Measurements from ENCODE around the gene TMEM258.

GRCh38 chr11:61781585-61781984, 10.8 kb downstream of the TMEM258 start:
- TF ChIP-seq, protein P1, sequence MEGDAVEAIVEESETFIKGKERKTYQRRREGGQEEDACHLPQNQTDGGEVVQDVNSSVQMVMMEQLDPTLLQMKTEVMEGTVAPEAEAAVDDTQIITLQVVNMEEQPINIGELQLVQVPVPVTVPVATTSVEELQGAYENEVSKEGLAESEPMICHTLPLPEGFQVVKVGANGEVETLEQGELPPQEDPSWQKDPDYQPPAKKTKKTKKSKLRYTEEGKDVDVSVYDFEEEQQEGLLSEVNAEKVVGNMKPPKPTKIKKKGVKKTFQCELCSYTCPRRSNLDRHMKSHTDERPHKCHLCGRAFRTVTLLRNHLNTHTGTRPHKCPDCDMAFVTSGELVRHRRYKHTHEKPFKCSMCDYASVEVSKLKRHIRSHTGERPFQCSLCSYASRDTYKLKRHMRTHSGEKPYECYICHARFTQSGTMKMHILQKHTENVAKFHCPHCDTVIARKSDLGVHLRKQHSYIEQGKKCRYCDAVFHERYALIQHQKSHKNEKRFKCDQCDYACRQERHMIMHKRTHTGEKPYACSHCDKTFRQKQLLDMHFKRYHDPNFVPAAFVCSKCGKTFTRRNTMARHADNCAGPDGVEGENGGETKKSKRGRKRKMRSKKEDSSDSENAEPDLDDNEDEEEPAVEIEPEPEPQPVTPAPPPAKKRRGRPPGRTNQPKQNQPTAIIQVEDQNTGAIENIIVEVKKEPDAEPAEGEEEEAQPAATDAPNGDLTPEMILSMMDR (conservative IDR thresholded peaks at IDR 0.05; ENCODE audit: low read depth, low read length): no peak
- no peak for TF ChIP-seq POLR2A (IDR thresholded peaks at IDR 0.05; ENCODE audit: low read depth, low read length)
- TF ChIP-seq RFX5 (IDR thresholded peaks at IDR 0.05; ENCODE audit: low read depth, low read length): no peak
- TF ChIP-seq RAD21 (IDR thresholded peaks at IDR 0.05; ENCODE audit: low read length): no peak
- TF ChIP-seq MXI1 (IDR thresholded peaks at IDR 0.05; ENCODE audit: borderline replicate concordance, low read depth, low read length): no peak
- no peak for TF ChIP-seq MAFK (IDR thresholded peaks at IDR 0.05; ENCODE audit: low read depth, low read length)
- TF ChIP-seq ELK1 (IDR thresholded peaks at IDR 0.05; ENCODE audit: borderline replicate concordance, low read depth, low read length): no peak
- no peak for TF ChIP-seq MAZ (IDR thresholded peaks at IDR 0.05; ENCODE audit: borderline replicate concordance, low read depth, low read length)
- TF ChIP-seq CEBPB (IDR thresholded peaks at IDR 0.05; ENCODE audit: low read depth, low read length): no peak
- TF ChIP-seq CHD1 (IDR thresholded peaks at IDR 0.05; ENCODE audit: low read depth, low read length): no peak
- TF ChIP-seq BHLHE40 (IDR thresholded peaks at IDR 0.05; ENCODE audit: low read depth, low read length): no peak

Measured in IMR-90 (cell line).